ENCODE measurements around the gene ZC3H18.

ZC3H18 gene

DNA sequence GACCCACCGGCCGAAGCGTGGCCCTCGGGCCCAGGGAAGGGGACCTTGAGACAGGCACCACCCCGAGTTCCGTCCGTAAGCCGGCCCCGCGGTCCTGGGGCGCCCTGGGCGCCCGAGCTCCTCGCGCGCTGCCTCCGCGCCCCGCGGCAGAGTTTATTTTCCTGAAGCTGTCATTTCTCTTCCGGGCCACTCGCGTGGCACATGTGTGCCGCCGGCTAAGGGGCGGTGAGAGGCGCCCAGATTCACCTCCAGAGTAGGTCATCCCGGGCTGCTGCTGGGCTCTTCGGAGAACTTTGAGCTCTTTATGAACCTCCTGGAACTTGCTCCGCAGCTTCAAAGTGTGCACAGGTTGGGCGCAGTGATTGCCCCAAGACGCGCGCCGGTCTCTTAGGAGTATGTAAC lies 489 bp downstream of the ZC3H18 start:
- no peak for TF ChIP-seq TCF4 (CRISPR knock-in tag; IDR thresholded peaks at IDR 0.05; ENCODE audit: borderline replicate concordance)
- TF ChIP-seq OSR1 (CRISPR knock-in tag; IDR thresholded peaks at IDR 0.05): no peak
- TF ChIP-seq ISL1 (CRISPR knock-in tag; IDR thresholded peaks at IDR 0.05): no peak
- TF ChIP-seq TOX (CRISPR knock-in tag; IDR thresholded peaks at IDR 0.05; ENCODE audit: borderline replicate concordance): no peak
- no peak for TF ChIP-seq ZC3H10 (CRISPR knock-in tag; IDR thresholded peaks at IDR 0.05)
- no peak for TF ChIP-seq ZNF8 (CRISPR knock-in tag; IDR thresholded peaks at IDR 0.05)
- peak; percentile 19 for ATAC-seq

GRCh38 chr16:88575251-88575650 lies 5.0 kb downstream of the ZC3H18 start:
- TF ChIP-seq ZNF70 (CRISPR knock-in tag; IDR thresholded peaks at IDR 0.05) (no peak), RARB (CRISPR knock-in tag; IDR thresholded peaks at IDR 0.05) (no peak), ZFP30 (CRISPR knock-in tag; IDR thresholded peaks at IDR 0.05) (no peak), ARNTL (CRISPR knock-in tag; IDR thresholded peaks at IDR 0.05; ENCODE audit: borderline replicate concordance, low read depth) (no peak), SNAI2 (CRISPR knock-in tag; IDR thresholded peaks at IDR 0.05) (no peak), PPARA (CRISPR knock-in tag; IDR thresholded peaks at IDR 0.05; ENCODE audit: borderline replicate concordance) (no peak), ESRRG (CRISPR knock-in tag; IDR thresholded peaks at IDR 0.05) (no peak), ZFP3 (CRISPR knock-in tag; IDR thresholded peaks at IDR 0.05) (no peak), ISL1 (CRISPR knock-in tag; IDR thresholded peaks at IDR 0.05) (no peak)
- TF ChIP-seq, protein P1, sequence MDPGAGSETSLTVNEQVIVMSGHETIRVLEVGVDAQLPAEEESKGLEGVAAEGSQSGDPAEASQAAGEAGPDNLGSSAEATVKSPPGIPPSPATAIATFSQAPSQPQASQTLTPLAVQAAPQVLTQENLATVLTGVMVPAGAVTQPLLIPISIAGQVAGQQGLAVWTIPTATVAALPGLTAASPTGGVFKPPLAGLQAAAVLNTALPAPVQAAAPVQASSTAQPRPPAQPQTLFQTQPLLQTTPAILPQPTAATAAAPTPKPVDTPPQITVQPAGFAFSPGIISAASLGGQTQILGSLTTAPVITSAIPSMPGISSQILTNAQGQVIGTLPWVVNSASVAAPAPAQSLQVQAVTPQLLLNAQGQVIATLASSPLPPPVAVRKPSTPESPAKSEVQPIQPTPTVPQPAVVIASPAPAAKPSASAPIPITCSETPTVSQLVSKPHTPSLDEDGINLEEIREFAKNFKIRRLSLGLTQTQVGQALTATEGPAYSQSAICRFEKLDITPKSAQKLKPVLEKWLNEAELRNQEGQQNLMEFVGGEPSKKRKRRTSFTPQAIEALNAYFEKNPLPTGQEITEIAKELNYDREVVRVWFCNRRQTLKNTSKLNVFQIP (CRISPR knock-in tag; IDR thresholded peaks at IDR 0.05; ENCODE audit: borderline replicate concordance, low read depth): no peak
- ATAC-seq: no peak

GRCh38 chr16:88576307-88576706 lies 6.1 kb downstream of the ZC3H18 start:
- ATAC-seq: no peak
- TF ChIP-seq ZNF70 (CRISPR knock-in tag; IDR thresholded peaks at IDR 0.05): no peak

- TF ChIP-seq ZNF565 (CRISPR knock-in tag; conservative IDR thresholded peaks at IDR 0.05; ENCODE audit: low read depth) (no peak), ESRRG (CRISPR knock-in tag; IDR thresholded peaks at IDR 0.05) (no peak), SNAI2 (CRISPR knock-in tag; IDR thresholded peaks at IDR 0.05) (no peak), ZC3H10 (CRISPR knock-in tag; IDR thresholded peaks at IDR 0.05) (no peak), TCF4 (CRISPR knock-in tag; IDR thresholded peaks at IDR 0.05; ENCODE audit: borderline replicate concordance) (no peak), CSRNP3 (CRISPR knock-in tag; IDR thresholded peaks at IDR 0.05) (no peak), OSR1 (CRISPR knock-in tag; IDR thresholded peaks at IDR 0.05) (no peak)
- TF ChIP-seq, protein P2, sequence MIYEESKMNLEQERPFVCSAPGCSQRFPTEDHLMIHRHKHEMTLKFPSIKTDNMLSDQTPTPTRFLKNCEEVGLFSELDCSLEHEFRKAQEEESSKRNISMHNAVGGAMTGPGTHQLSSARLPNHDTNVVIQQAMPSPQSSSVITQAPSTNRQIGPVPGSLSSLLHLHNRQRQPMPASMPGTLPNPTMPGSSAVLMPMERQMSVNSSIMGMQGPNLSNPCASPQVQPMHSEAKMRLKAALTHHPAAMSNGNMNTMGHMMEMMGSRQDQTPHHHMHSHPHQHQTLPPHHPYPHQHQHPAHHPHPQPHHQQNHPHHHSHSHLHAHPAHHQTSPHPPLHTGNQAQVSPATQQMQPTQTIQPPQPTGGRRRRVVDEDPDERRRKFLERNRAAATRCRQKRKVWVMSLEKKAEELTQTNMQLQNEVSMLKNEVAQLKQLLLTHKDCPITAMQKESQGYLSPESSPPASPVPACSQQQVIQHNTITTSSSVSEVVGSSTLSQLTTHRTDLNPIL (CRISPR knock-in tag; IDR thresholded peaks at IDR 0.05; ENCODE audit: low read depth): no peak
- no peak for ATAC-seq
Measured at GRCh38 chr16:88577166-88577565, 7.0 kb downstream of the ZC3H18 start.

GRCh38 chr16:88578446-88579313 lies 8.5 kb downstream of the ZC3H18 start:
- TF ChIP-seq, protein P1 (CRISPR knock-in tag; IDR thresholded peaks at IDR 0.05; ENCODE audit: borderline replicate concordance, low read depth): no peak
- no peak for ATAC-seq

DNA sequence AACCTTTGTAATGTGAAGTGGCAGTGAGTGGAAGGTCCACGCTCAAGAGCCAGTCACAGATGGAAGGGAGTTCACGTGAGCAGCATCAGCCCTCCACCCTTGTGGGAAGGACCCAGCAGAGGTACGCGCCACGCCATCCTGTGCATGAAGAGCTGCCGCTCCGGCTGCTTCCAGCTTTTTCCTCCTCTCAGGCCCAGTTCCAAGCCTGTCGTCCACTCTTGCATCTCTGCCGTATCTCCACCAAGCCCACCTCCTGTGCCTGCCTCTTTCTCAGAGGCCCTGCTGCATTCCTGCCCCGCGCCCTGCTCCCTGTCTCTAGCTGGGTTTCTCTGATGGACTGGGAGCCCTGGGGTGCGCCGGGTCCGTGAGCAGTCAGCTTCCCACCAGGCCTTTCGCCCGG lies 10.2 kb downstream of the ZC3H18 start:
- ATAC-seq: no peak
- TF ChIP-seq SNAI2 (CRISPR knock-in tag; IDR thresholded peaks at IDR 0.05): no peak
- TF ChIP-seq PPARA (CRISPR knock-in tag; IDR thresholded peaks at IDR 0.05; ENCODE audit: borderline replicate concordance): no peak
- no peak for TF ChIP-seq ZFP30 (CRISPR knock-in tag; IDR thresholded peaks at IDR 0.05)
- TF ChIP-seq CSDC2 (CRISPR knock-in tag; IDR thresholded peaks at IDR 0.05): no peak
- no peak for TF ChIP-seq ISL1 (CRISPR knock-in tag; IDR thresholded peaks at IDR 0.05)
- no peak for TF ChIP-seq GLIS3 (CRISPR knock-in tag; IDR thresholded peaks at IDR 0.05)
- TF ChIP-seq ZFP3 (CRISPR knock-in tag; IDR thresholded peaks at IDR 0.05): no peak
- TF ChIP-seq ZNF565 (CRISPR knock-in tag; conservative IDR thresholded peaks at IDR 0.05; ENCODE audit: low read depth): no peak
- TF ChIP-seq OSR1 (CRISPR knock-in tag; IDR thresholded peaks at IDR 0.05): no peak
- TF ChIP-seq, protein P2 (CRISPR knock-in tag; IDR thresholded peaks at IDR 0.05; ENCODE audit: low read depth): no peak
- no peak for TF ChIP-seq TCF4 (CRISPR knock-in tag; IDR thresholded peaks at IDR 0.05; ENCODE audit: borderline replicate concordance)
- no peak for TF ChIP-seq ZNF70 (CRISPR knock-in tag; IDR thresholded peaks at IDR 0.05)
- TF ChIP-seq, protein P1 (CRISPR knock-in tag; IDR thresholded peaks at IDR 0.05; ENCODE audit: borderline replicate concordance, low read depth): no peak
- no peak for TF ChIP-seq ARNTL (CRISPR knock-in tag; IDR thresholded peaks at IDR 0.05; ENCODE audit: borderline replicate concordance, low read depth)

Measured in SK-N-SH treated with all-trans-retinoic acid at 6 μM for 48 hours (cell line).